Kidney epithelial cell (primary cell): ENCODE measurements around the gene SLC25A29. TPM values are rescaled to one million over a fixed set of nuclear protein-coding genes. Genes with fewer than 3 reads are reported as not detected.

ENCODE experiments used
- DNase-seq: peaks from one replicate; pipeline ENCODE4 v3.0.0-alpha.2; 2010; ENCODE audit warnings: low read depth
- H3K27me3 ChIP-seq: 2 replicates; pipeline ENCODE4 v1.6.0; 2011; ENCODE audit warnings: low read length; ENCODE audit not compliant: control insufficient read depth, insufficient read depth
- H3K36me3 ChIP-seq: 2 replicates; pipeline ENCODE4 v1.5.1; 2011; ENCODE audit warnings: low read length; ENCODE audit not compliant: control insufficient read depth, insufficient read depth
- H3K4me3 ChIP-seq: 2 replicates; pipeline ENCODE4 v1.5.1; 2011; ENCODE audit warnings: low read depth, mild to moderate bottlenecking, control low read depth, low read length
- CTCF ChIP-seq: IDR thresholded peaks from 2 replicates; pipeline ENCODE4 v1.5.1; 2011; ENCODE audit warnings: mild to moderate bottlenecking, moderate library complexity, low read length, control low read depth, inconsistent platforms; ENCODE audit not compliant: insufficient read depth, poor library complexity, severe bottlenecking
- total RNA-seq: library from RNA; depleted of rRNA; stranded (reverse); fragments of >200 nt; gene quantifications from 2 replicates; pipeline ENCODE4 v1.2.3, GENCODE V29; 2015

Gene SLC25A29
- total RNA-seq, 1 donor from 2014 or later = 93.7 TPM

- Histone ChIP-seq H3K36me3 (no peaks in the 10 kb centered on the region), H3K4me3 (peak overlapping the region; percentile 73), H3K27me3 (no peaks in the 10 kb centered on the region)
- no peak for DNase-seq
- no peak for TF ChIP-seq CTCF
Observed at GRCh38 chr14:100304825-100305323, 1.4 kb downstream of the SLC25A29 start.

DNA sequence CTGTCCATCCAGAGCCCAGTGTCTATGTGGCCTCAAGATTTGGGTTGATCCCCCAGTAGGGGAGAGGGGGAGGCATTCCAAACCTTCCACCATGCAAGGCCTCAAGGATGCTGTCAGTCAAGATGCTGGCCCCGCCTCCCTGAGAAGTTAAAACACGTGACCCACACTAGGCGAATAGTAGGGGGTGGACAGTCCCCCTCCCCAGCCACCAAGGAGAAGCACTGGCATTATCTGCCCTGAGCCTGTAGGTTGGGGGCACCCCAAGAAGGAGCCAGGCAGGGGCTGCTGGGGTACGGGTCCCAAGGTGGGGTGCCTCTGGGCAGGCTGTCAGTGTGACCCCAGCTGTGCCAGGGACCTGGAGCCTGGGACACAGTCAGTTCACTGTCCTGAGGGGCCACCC, 2.3 kb downstream of the SLC25A29 start:
- DNase-seq = no peak
- Histone ChIP-seq H3K27me3 (no peaks in the 10 kb centered on the region), H3K4me3 (no peak overlapping the region), H3K36me3 (no peaks in the 10 kb centered on the region)
- no peak for TF ChIP-seq CTCF

GRCh38 chr14:100303179-100303578, 3.1 kb downstream of the SLC25A29 start:
- H3K27me3 ChIP-seq = no peaks in the 10 kb centered on the region
- DNase-seq = no peak
- no peaks in the 10 kb centered on the region for H3K36me3 ChIP-seq
- TF ChIP-seq CTCF = peak; percentile 68
- no peak overlapping the region for H3K4me3 ChIP-seq

DNA sequence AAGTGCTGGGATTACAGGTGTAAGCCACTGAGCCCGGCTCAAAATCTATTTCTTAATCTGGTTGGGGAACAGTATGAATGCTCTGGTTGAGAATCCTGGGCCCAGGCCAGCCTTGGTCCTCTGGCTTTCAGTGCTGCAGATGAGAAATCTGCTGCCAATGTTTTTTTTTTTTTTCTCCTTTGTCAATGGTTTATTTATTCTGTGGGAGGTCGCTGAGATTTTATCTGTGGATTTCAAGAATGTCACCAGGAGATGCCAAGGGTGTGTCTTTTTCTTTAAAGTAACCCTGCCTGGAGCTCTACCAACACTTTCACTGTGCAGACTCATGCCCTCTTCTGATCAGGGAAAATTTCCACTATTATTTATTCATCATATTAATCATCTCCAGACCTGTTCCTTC, 3.6 kb downstream of the SLC25A29 start:
- Histone ChIP-seq H3K36me3 (no peaks in the 10 kb centered on the region), H3K27me3 (no peaks in the 10 kb centered on the region), H3K4me3 (no peak overlapping the region)
- no peak for TF ChIP-seq CTCF
- no peak for DNase-seq

DNA sequence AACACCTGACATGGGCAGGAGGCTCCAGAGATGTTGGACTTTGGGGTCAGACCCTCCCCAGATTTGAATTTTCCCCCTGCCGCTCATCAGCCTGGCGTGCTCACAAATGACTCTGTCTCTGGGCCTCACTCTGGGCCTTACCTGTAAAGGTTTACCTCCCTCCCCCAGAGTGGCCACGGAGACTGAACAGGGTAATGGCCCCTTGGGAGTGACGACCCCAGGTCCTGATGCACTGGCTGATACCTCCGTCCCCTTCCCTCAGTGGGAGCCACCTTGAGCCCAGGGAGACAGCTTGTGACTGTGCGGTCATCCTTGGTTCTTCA, 7.0 kb downstream of the SLC25A29 start:
- no peak for TF ChIP-seq CTCF
- DNase-seq = no peak
- no peak overlapping the region for H3K4me3 ChIP-seq
- H3K36me3 ChIP-seq = no peaks in the 10 kb centered on the region
- H3K27me3 ChIP-seq = no peaks in the 10 kb centered on the region

DNA sequence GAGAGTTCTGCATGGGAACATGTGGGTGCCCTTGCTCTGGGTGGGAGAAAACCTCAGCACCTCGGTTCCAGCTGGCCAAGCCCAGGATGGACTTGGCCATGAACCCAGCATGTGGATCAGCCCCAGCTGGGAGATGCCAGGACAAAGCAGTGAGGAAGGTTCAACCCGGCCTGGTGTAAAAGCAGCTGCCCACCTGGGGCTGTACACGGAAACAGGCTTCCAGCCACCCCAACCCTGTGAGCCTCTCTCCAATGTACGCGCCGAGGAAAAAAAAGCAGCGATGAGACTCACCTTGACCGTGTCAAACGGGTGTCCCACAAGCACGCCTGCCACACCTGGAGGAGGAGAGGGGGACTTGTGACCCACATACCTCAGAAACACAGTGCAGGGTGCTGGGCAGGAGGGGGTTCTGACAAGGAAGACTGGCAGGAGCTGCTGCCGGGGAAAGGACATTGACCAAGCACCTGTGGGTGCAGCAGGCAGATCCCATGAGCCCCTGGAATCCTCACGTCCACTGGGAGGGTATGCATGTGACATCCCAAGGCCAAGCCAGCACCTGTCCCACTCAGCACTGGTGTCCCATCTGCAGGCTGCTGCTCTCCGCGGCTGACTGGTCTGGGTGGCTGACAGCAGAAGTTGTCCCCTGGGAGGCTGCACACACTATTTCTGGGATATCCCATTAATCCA, 7.5 kb downstream of the SLC25A29 start:
- no peak for DNase-seq
- no peak for TF ChIP-seq CTCF
- no peak overlapping the region for H3K4me3 ChIP-seq

More for the DNA sequence above, 7.5 kb downstream of the SLC25A29 start:
- no peaks in the 10 kb centered on the region for H3K36me3 ChIP-seq
- no peaks in the 10 kb centered on the region for H3K27me3 ChIP-seq
